Measurements from ENCODE around the gene S1PR1. TPM values are rescaled to one million over a fixed set of nuclear protein-coding genes. Genes with fewer than 3 reads are reported as not detected.
"Not testable (repeated sequence)": the region's sequence is repeated elsewhere in the genome, so short reads cannot be mapped to it uniquely, and the experiment has no call there.

Gene S1PR1
- total RNA-seq, 2 donors from 2014 or later: 39.7 to 62.3 TPM

DNA sequence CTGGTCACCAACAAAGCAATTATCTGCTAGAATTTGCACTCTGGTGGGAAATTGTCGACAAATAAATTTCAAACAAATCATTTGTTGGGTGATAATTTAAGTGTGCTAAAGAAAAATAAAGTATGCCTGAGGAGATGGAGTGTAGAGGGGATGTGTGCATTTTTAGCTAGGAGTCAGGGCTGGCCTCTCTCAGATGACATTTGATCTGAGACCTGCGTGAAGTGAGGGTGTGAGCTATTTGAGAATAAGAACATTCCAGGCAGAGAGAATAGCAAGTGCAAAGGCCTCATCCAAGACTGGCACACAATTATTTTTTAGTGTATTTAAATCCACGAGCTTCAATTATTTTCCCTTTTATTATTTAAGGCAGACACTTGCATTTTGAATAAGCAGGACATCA lies 19.7 kb upstream of the S1PR1 start:
- no peak for DNase-seq (ENCODE audit: low spot score)
- intact Hi-C loops (cut with DNase I): no loop called here

DNA sequence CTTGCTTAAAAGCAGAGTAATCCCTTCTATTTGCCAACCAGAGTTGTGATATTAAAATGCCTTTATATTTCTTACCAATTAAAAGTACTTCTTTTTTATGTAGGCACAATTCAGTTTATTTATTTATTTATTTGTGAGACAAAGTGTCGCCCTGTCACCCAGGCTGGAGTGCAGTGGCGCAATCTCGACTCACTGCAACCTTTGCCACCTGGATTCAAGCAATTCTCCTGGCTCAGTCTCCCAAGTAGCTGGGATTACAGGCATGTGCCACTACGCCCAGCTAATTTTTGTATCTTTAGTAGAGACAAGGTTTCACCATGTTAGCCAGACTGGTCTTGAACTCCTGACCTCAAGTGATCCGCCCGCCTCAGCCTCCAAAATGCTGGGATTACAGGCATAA lies 17.9 kb upstream of the S1PR1 start:
- intact Hi-C loops (cut with DNase I); DNase-seq (ENCODE audit: low spot score): not testable (repeated sequence)

DNA sequence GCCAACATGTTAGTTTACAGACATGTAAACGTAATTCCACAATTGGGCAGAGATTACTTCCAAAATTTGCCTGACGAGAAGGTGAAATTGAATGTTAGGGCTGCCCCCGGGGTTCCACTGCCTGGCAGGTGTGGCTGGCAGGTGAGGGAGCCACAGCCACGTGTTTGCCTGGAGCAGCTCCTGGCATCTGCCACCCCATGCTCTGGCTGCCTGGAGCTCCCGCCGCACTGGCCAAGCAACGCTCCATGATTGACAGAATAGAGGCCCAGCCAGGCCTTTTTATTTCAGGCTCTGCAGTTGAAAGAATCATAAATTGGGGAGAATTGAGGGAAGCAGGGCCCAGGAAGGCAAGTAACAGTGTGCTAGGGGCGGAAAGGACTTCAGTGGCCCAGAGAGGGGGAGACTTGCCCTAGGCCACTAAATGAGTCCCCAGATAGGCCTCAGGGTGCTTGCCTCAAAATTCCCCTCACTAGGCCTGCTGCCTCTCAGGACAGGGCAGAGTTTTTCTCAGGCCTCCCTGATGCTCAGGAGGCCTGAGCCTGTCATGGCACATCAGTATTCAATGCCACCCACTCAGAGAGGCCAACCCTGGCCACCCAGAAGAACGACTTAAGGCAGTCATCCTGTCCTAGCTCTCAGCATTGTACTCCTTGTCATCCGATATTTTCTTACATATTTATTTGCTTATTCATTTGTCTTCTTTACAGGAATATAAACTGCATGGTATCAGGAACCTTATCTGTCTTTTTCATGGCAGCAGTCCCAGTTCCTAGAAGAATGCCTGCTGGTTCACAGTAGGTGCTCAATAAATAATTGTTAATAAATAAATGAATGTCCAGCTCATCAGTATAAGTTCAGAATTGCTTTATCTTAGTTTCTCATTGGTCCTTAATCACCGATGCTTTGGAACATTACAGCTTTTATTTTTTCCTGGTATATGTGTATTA lies 16.6 kb upstream of the S1PR1 start:
- intact Hi-C loops (cut with DNase I): no loop called here
- no peak for DNase-seq (ENCODE audit: low spot score)

DNA sequence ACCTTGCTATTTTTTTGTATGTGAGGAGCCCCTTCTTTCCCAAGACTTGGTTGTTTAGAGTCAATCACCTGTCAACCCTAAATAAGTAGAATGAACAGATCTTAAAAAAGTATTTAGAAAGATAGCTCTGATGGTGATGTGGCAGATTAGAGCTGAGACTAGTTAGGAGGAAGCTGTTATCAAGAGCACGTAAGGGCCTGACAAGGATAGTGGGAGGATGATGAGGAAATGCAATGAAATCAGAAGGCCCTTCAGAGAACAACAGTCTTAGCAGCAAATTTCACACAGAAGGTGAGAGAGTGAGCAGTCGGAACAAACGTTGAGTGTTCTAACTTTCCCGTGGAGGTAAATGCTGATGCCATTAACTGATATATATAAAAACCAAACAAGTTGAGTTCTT lies 15.9 kb upstream of the S1PR1 start:
- intact Hi-C loops (cut with DNase I): no loop called here
- no peak for DNase-seq (ENCODE audit: low spot score)

DNA sequence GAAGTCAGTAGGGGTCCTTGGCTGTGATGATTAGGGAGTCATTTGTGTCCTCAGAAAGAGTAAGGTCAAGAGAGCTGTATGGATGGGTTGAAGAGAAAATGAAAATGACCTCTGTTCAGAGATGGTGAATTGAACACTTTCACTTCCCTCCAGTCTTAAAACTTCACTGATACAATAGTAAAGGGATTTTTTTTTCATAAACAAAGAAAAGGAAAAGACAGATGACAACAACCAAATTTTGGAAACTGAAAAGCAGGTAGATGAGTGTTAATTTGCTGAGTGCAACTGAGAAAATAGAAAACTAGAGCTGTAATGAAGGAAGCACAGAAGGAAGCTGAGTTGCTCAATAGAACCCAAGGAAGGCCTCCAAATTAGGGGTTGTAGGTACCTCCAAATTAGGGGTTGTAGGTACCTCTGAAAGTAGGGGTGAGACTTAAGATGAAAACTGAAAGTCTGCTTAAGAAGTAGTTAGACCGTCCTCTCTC lies 14.8 kb upstream of the S1PR1 start:
- intact Hi-C loops (cut with DNase I): no loop called here
- no peak for DNase-seq (ENCODE audit: low spot score)

DNA sequence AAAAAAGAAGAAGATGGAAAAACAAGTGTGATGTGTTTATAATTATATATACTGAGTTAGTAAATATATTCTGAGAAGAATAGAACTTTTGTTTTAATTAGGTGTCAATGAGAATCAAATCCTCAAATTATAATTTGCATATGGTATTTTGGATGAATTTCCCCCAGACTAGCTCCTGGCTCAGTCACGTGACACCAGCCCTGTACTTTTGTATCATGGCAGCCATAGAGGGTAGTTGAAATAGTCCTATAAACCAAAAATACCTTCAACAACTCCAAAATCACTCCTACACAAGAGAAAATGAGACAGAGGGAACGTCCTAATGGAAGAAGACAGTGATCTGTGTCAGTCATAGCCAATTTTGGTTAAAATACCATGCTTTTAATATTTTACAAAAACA lies 9.0 kb upstream of the S1PR1 start:
- DNase-seq (ENCODE audit: low spot score): no peak
- intact Hi-C loops (cut with DNase I): no loop called here

DNA sequence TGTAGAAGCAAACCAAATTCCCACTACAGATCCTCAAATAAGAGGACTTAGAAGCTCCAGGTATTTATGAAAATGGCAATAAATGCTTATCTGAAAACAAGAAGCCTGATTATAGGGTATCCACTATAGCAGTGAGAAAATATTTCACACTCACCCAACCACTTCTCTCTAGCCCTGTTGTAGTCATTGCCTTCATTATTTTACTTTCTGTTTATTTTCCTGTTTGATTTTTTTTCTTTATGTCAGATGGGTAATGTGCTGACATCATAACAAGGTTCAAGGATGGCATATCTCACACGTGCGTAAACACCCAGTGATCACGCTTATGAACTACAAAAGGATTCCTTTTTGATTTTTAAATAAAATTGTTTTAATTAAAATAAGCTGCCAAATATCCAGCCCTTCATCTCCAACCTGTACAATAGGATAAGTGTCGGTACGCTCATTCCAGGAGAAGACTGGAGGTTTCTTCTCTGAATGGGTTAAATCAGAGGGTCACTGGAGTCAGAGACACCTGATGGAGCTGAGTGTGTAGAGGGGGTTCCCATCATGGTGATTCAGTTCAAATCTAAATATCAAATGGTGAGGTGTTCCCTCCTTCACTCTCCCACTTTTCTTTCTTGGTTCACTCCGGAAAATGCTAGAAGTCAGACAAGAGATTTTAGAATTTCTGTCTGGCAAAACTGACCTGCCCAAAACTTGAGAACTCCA lies 8.2 kb upstream of the S1PR1 start:
- intact Hi-C loops (cut with DNase I): no loop called here
- DNase-seq (ENCODE audit: low spot score): no peak

DNA sequence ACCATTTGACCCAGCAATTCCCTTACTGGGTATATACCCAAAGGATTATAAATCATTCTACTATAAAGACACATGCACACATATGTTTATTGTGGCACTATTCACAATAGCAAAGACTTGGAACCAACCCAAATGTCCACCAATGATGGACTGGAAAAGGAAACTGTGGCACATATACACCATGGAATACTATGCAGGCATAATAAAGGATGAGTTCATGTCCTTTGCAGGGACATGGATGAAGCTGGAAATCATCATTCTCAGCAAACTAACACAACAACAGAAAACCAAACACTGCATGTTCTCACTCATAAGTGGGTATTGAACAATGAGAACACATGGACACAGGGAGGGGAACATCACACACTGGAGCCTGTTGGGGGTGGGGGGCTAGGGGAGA lies 4.6 kb upstream of the S1PR1 start:
- DNase-seq (ENCODE audit: low spot score); intact Hi-C loops (cut with DNase I): not testable (repeated sequence)

DNA sequence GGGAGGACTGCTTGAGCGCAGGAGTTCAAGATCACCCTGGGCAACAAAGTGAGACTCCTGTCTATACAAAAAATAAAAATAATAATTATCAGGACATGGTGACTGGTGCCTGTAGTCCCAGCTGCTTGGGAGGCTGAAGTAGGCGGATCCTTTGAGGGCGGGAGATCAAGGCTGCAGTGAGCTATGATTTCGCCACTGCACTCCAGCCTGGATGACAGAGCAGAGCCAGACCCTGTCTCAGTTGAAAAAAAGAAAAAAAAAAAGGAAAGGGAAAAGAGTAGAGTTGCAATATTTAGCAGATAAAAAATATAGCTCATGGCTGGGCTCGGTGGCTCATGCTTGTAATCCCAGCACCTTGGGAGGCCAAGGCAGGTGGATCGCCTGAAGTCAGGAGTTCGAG lies 3.3 kb upstream of the S1PR1 start:
- intact Hi-C loops (cut with DNase I): no loop called here
- DNase-seq (ENCODE audit: low spot score): no peak

DNA sequence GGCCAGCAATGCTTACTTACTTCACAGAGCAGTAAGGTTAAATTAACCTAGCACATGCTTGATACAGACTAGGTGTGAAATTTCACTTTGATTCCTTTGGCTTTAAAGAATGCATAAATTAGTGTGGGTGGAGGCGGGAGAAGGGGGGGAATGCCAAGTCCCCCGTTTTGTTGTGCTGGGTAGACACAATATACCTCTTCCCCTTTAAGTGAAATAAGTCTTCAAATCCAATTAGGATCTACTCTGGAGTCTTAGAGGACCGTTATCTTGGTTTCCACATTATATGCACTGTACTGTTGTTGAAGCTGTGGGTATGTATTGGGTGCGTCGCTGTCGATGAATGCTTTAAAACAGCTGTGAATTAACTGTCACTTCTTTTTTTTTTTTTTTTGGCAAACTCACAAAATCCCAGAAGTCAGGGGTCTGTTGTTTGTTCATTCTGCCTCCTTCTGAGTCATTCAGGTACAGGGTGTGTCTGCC lies 1.6 kb upstream of the S1PR1 start:
- intact Hi-C loops (cut with DNase I): no loop called here
- no peak for DNase-seq (ENCODE audit: low spot score)

DNA sequence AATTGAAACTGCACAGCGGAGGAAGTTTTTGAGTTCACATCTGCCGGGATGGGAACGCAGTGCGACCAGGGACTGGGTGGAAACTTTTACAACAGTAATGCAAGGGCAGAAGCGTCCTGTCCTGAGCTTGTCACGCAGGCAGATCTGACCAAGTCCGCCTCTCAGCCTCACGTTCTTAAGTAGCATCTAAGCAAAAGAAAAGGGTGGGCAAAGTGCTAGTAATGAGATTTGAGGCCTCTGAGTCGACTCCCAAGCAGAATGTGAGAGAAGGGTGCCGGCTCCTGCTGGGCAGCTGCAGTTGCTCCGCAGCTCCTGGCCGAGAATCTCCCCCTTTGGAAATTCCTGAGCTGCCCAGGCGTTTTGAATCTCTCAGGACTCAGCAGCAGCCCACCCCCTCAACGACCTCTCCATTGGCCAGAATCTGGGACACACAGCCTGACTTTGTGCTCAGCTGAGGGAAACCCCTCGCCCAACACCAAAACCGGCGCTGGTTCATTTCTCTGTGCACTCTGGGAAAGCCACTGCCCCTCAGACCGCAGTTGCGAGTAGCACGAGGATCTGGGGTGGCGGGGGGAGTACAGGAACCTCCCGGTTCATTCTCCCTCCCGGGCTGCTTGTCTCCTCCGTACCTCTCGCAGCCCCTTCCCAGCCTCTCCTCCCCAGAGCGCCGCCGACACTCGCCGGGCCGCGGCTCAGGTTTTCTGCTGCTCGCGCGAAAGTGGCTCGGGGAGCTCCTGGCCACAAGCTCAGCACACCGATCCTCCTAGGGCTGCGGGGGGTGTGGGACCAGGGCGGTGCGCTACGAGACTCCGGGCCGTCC lies 913 bp upstream of the S1PR1 start:
- intact Hi-C loops (cut with DNase I): no loop called here
- peak; percentile 82 for DNase-seq (ENCODE audit: low spot score)

DNA sequence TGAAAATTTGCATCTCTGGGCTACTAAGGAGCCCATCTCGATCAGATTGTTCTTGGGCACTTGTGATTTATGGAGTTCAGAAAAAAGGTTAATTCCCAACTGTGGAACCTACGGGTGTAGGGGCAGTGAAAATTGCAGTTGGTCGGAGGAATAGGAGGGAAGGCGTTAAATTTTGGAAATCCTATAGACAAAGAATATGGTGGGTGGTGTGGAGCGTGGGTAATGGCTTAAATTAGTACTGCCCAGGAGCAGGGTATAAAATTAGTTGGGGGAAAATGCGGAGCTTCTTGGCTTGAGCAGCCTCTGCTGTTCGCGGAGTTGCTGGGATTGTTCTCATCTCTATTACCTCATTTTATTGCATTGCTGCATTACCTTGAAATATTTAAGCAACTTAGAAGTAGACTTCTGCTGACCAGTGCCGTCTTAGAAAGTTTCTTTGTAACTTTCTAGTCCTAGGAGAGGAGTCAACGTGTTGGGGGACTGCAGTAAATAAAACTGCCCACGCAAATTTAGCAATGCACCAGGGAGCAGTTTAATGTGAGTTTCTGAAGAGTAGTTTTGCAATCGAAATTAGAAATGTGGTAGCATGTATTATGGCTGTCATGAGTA lies 514 bp downstream of the S1PR1 start:
- intact Hi-C loops (cut with DNase I): no loop called here
- no peak for DNase-seq (ENCODE audit: low spot score)

DNA sequence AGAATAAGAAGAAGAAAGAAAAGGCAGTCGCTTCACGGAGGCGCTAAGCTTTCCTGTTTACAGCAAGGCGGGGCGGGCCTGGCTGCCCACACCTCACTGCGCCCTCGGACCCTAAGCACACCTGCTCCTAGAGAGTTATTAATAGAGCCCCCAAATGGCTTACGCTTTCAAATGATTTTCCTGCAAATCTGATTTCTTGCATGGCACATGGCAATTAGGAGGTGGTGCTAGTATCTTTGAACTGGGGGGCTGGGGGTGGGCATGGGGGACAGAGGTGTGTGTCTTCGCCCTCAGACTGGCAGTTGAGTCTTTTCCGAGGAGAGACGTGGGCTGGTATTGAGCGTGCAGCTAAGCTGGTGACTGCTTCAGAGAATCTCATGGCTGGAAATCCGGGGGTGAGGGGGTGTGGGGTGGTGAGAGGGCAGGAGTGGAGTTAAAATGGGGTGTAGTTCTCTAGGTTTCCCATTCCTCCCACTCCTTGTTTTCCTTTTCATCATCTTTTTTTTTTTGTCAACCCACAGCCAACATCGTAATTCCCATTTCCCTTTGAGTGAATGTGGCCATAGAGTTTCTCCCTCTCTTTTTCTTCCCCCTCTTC lies 1.3 kb downstream of the S1PR1 start:
- DNase-seq (ENCODE audit: low spot score): no peak
- intact Hi-C loops (cut with DNase I): no loop called here

DNA sequence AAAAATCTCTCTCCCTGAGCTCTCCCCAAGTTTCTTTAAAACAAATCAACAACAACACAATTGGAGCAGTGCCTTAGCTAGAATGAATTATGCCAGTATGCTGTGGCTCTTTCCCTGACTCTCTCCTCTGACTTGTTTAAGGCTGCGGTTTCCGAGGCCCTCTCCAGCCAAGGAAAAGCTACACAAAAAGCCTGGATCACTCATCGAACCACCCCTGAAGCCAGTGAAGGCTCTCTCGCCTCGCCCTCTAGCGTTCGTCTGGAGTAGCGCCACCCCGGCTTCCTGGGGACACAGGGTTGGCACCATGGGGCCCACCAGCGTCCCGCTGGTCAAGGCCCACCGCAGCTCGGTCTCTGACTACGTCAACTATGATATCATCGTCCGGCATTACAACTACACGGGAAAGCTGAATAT lies 1.9 kb downstream of the S1PR1 start:
- DNase-seq (ENCODE audit: low spot score): peak; percentile 96
- intact Hi-C loops (cut with DNase I): no loop called here

DNA sequence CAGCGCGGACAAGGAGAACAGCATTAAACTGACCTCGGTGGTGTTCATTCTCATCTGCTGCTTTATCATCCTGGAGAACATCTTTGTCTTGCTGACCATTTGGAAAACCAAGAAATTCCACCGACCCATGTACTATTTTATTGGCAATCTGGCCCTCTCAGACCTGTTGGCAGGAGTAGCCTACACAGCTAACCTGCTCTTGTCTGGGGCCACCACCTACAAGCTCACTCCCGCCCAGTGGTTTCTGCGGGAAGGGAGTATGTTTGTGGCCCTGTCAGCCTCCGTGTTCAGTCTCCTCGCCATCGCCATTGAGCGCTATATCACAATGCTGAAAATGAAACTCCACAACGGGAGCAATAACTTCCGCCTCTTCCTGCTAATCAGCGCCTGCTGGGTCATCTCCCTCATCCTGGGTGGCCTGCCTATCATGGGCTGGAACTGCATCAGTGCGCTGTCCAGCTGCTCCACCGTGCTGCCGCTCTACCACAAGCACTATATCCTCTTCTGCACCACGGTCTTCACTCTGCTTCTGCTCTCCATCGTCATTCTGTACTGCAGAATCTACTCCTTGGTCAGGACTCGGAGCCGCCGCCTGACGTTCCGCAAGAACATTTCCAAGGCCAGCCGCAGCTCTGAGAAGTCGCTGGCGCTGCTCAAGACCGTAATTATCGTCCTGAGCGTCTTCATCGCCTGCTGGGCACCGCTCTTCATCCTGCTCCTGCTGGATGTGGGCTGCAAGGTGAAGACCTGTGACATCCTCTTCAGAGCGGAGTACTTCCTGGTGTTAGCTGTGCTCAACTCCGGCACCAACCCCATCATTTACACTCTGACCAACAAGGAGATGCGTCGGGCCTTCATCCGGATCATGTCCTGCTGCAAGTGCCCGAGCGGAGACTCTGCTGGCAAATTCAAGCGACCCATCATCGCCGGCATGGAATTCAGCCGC lies 2.5 kb downstream of the S1PR1 start:
- intact Hi-C loops (cut with DNase I): no loop called here
- DNase-seq (ENCODE audit: low spot score): peak; percentile 77

DNA sequence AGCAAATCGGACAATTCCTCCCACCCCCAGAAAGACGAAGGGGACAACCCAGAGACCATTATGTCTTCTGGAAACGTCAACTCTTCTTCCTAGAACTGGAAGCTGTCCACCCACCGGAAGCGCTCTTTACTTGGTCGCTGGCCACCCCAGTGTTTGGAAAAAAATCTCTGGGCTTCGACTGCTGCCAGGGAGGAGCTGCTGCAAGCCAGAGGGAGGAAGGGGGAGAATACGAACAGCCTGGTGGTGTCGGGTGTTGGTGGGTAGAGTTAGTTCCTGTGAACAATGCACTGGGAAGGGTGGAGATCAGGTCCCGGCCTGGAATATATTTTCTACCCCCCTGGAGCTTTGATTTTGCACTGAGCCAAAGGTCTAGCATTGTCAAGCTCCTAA lies 3.2 kb downstream of the S1PR1 start:
- intact Hi-C loops (cut with DNase I): no loop called here
- no peak for DNase-seq (ENCODE audit: low spot score)

DNA sequence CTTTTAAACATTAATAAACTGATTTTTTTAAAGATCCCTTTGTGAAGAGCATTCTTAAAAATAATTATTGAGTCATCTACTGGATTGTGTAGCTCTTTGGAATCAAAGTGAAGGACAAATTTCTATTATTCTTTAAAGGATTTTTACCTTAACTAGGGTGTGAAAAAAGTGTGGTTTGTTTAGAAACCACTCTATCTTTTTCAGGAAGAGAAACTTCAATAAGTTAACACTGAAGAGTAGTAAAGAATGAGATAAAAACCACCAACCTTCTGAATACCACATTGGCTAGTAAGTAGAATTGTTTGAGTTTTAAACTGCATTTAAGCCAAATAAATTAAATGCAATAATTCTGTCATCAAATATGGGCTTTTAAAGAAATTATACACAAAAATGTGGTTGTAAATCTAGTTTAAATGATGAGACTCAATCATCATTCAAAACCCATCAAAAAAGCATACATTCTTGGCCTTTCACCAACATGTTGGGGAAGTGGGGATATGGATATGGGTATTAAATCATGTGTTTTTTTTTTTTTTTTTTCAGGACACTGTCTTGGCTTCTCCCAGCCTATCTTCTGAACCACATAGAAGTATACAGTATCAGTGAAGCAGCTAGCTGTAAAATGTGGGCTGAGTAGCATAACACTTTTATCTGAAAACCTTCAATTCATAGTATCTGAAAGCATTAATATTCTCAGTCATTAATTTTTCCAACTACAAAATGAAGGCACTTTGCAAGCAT lies 4.8 kb downstream of the S1PR1 start:
- intact Hi-C loops (cut with DNase I): no loop called here
- no peak for DNase-seq (ENCODE audit: low spot score)

Data from posterior vena cava (tissue), 2 donors.